Measurements from ENCODE around the gene PPOX.

DNA sequence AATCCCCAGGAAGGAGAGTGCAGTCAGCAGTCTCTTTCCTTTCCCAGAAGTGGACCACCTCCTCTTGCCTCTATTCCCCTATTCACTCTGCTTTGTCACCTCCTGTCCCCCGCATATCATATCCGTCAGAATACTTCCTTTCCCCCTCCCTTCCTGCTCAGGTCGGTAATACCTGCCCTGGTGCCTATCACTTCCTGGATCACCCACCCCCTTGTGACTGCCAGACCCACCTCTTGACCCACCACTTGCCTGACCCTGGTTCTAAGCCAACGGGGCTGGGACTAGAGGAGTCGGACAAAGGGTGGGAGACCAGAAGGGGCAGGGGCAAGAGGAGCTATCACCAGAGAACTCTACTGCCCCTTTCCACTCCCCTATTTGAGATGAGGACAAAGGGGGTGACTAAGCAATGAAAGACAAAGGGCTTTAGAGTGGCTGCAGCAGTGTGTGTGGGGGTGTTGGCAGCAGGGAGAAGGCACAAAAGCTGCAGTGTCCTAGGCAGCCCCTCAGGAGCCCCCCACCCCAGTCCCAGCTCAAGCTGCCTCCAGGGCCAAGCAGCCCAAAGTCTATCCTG, 34.3 kb downstream of the PPOX start:
- TF ChIP-seq CTCF (IDR thresholded peaks at IDR 0.05) (no peak), POLR2A (IDR thresholded peaks at IDR 0.05) (no peak)

All from prostate gland (tissue), 2 donors.